Diencephalon (tissue), 1 donor: ENCODE measurements around the gene MAPKAPK3. TPM values are rescaled to one million over a fixed set of nuclear protein-coding genes. Genes with fewer than 3 reads are reported as not detected.

Experiments used
- small RNA-seq: library from RNA; depleted of rRNA; stranded (forward); fragments of <200 nt; gene quantifications from one replicate; pipeline ENCODE3, GENCODE V24; 2014
- total RNA-seq: library from RNA; depleted of rRNA; stranded (reverse); fragments of >200 nt; gene quantifications from one replicate; pipeline ENCODE4 v1.2.3, GENCODE V29; 2014

MAPKAPK3 gene
- total RNA-seq, result 8.3 TPM

DNA sequence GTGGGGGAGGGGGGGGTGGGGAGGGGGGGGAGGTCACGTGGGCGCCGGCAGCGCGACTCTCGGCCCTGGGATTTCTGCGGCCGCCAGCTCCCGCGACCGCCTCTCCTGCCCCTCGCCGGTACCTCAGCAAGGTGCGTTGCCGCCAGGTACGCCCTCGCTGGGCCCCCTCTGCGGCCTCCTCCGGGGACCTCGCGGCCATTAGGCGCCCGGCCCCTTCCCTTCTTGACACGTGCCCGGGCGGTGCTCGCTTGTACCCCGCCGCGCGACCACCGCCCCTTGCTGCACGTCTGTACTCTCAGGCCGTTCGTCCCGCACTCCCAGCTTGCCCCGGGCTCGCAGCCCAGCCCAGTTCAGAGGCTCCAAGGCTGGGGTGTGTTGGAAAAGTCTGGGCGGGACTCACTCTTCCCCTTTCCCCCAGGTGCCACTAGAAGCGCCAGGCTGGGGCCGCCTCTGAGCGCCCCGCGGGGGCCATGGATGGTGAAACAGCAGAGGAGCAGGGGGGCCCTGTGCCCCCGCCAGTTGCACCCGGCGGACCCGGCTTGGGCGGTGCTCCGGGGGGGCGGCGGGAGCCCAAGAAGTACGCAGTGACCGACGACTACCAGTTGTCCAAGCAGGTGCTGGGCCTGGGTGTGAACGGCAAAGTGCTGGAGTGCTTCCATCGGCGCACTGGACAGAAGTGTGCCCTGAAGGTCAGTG lies at the start of gene MAPKAPK3:
TSS of gene MAPKAPK3 (plus strand) at position 56 of the 696 bp plus-strand sequence. CDS start at position 471, 415 bp downstream.

DNA sequence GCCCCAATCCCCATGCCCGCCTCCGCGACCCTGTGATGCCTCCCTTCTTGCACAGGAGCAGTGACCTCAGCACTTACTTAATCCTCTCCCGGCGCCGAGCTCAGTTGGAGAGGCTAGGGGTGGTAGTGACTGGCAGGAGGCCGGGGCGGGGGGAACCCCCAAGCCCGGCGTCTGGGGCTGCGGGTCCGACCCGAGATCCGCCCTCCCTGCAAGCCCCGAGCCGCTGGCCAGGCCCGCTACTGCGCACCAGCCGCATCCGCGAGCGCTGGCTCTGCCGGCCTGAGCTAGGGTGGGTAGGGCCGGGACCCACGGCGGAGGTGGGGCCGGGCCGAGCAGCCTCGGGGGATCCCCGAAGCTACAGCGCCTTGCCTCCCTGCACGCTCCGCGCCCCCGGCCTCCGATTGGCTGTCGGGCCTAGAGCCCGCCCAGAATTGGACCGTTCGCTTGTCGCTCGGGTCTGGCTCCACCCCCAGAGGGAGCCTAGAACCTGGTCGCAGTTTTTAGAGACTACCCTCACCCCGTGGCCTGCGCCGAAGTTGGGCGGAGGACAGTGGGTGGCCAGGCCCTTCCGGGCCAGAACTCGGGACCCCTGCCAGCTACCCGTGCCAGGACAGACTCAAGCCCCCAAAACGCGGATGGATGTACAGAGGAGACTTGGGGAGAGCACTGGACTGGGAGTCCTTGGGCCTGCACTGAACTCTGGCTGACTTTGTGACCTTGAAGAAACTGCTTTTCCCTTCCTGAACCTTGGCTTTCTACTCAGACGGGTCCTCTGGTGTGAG lies 49.4 kb upstream of the MAPKAPK3 start, which contains the start of gene C3orf18:
TSS of gene C3orf18 (minus strand) at position 362 of the 782 bp plus-strand sequence. CDS start 2,048 bp downstream, outside the sequence.

DNA sequence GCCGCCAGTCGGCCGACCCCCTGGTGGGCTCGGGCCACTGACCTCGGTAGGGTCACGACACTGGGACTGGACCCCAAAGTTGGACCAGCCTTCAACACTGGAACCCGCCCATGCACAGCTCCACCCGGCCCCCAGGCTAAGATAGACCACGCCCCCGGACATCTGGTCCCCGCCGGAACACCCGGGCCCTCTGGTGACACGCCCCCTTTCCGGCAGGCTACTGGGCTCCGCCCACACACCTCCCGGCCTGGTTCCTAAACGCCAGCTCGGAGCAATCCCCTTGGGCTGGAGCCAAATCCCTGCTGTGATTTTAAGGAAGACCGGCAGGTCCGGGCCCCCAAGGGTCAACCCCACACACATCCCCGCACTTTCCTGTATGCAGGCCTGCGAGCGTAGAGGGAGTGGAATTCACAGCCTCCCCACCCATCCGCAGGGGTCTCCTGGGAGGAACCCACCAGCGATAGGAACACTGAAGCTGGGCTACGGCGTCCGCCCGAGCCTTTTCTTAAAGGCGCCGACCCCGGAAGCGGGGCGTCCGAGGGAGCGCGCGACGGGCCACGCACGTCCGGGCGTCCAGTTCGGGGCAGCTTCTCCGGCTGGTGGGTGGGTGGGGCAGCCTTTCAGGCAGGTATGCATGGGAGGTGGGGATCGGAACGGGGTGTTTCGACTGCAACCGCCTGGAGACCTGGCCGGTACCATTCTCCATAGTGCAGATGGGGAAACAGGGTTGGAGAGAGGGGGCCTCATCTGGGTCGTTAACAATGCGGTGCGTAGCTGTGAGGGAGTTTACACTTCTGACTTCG lies 47.8 kb upstream of the MAPKAPK3 start, which contains the start of gene HEMK1:
TSS of gene HEMK1 (plus strand) at position 576 of the 803 bp plus-strand sequence. CDS start 1,583 bp downstream, outside the sequence.

DNA sequence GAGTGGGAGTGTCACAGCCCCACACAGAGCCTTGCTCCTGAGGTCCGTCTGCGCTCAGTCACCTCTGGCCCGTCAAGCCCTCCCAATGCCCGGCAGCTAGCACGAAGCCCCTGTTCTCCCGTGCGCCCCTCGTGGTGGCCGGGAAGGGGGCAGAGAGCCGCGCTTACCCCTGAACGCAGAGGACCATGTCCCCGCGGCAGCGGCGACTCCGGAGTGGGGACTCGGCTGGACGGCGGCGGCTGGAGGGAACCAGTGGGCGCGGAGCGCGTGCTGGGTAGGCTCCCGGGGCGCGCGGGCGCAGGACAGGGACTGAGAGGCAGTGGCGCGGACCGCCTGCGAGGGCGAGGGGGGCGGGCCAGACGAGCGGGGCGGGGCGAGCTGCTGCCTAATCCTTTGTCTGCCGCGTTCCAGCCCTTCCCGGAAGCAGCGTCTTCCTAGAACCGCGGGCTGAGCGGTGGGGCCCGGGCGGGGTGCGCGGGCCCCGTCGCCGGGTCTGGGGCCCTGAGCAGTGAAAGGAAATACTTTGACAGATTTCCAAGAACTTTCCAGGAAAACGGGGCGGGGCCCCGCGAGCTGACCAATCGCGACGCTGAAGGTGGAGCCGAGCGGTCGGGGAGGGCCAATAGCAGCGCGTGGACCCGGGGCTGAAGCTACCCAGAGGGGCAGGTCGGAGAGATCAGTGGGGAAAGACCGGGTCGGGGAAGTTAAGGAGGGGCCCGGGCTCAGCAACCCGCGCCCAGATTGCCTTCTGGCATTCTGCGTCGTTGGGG lies 5.3 kb upstream of the MAPKAPK3 start, which contains the start of gene CISH:
TSS of gene CISH (minus strand) at position 311 of the 770 bp plus-strand sequence. CDS start at position 187, 124 bp downstream.

DNA sequence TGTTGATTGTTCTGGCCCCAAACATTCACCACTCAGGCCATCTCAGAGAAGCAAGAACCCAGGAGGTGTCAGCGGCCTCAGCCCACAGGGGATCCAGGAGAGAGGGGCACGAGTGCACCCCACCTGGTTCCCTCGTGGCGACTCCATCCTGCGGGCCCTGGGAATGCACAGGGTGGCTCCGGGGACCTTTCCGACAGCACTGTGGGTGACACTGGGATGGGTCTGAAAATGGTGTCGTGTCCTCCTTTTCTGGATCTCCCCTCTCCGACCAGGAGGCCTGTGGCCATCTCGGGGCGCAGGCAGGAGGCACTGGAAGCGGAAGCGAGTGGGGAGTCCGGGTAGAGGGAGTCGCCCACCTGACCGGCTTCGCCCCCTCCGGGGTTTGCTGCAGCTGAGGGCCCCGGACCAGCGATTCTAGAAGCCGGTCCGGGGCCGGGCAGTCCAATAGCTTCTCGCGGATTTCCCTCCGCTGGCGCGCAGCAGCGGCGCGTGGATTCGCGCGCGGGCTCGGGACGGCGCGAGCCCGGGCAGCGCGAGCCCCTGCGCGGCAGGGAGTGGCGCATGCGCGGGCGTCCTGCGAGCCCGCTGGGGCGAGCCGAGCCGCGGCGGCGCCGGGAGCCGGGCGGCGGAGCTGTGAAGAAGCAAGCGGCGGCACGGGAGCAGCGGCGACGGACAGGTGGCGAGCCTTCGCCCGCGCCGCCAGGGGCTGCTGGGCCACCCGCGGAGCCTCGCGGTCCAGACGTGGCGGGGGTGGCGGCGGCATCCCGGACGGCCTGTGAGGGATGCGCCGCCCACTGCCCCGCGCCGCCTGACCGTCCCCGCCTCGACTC lies 57.6 kb downstream of the MAPKAPK3 start, which contains the start of gene DOCK3:
TSS of gene DOCK3 (plus strand) at position 579 of the 830 bp plus-strand sequence. CDS start 337 bp downstream, outside the sequence.

Small RNA genes within 50 kb of the gene (small RNA-seq; reads per million reads assigned to genes)
- gene MIR4787 (0.10 reads per million), gene PPIAP69 (not detected)

Other genes starting within 250 kb of the MAPKAPK3 start
- 25.4 TPM for gene CACNA2D2, start 113.5 kb upstream of the MAPKAPK3 start, total RNA-seq
- 28.1 TPM for gene C3orf18, start 49.4 kb upstream of the MAPKAPK3 start, total RNA-seq
- 5.5 TPM for gene HEMK1, start 47.6 kb upstream of the MAPKAPK3 start, total RNA-seq
- 0.46 TPM for gene CISH, start 5.4 kb upstream of the MAPKAPK3 start, total RNA-seq
- 45.0 TPM for gene DOCK3, start 57.8 kb downstream of the MAPKAPK3 start, total RNA-seq